HepG2 (cell line): ENCODE results near the gene BRAF. TPM values are rescaled to one million over a fixed set of nuclear protein-coding genes. Genes with fewer than 3 reads are reported as not detected.

Experiments
- ADNP ChIP-seq: sonication (generic); formaldehyde crosslinking; IDR thresholded peaks from 2 replicates; pipeline ENCODE4 v1.4.0; 2020; ENCODE audit warnings: missing genetic modification reagents
- ARNT2 ChIP-seq: sonication (generic); formaldehyde crosslinking; IDR thresholded peaks from 2 replicates; pipeline ENCODE4 v1.8.0; 2022; ENCODE audit warnings: mild to moderate bottlenecking, low read depth, missing genetic modification reagents, moderate library complexity
- BRD4 ChIP-seq: sonication (generic); formaldehyde crosslinking; IDR thresholded peaks from 2 replicates; pipeline ENCODE4 v1.4.0; 2020; ENCODE audit warnings: missing genetic modification reagents
- ETV5 ChIP-seq: IDR thresholded peaks from 2 replicates; pipeline ENCODE4 v1.6.1; 2018; ENCODE audit warnings: missing biosample characterization, missing genetic modification reagents, inconsistent platforms, borderline replicate concordance
- FIP1L1 ChIP-seq: fragments of 200-400 bp; formaldehyde crosslinking; IDR thresholded peaks from 2 replicates; pipeline ENCODE4 v1.6.1; 2018; ENCODE audit warnings: low read depth, mild to moderate bottlenecking, low read length, moderate library complexity, borderline replicate concordance; ENCODE audit not compliant: insufficient read depth
- FOXM1 ChIP-seq: sonication (generic); formaldehyde crosslinking; IDR thresholded peaks from 2 replicates; pipeline ENCODE4 v1.5.0; 2020; ENCODE audit warnings: missing genetic modification reagents
- IKZF5 ChIP-seq: IDR thresholded peaks from 2 replicates; pipeline ENCODE4 v1.6.1; 2018; ENCODE audit warnings: missing genetic modification reagents, mild to moderate bottlenecking, missing compliant biosample characterization
- MYC ChIP-seq: sonication (generic); formaldehyde crosslinking; IDR thresholded peaks from 2 replicates; pipeline ENCODE4 v1.9.0; 2021; ENCODE audit warnings: missing genetic modification reagents, borderline replicate concordance
- NKX3-1 ChIP-seq: sonication (generic); formaldehyde crosslinking; IDR thresholded peaks from 2 replicates; pipeline ENCODE4 v1.5.0; 2020; ENCODE audit warnings: missing genetic modification reagents
- PATZ1 ChIP-seq: sonication (generic); formaldehyde crosslinking; IDR thresholded peaks from 2 replicates; pipeline ENCODE4 v1.4.0; 2020; ENCODE audit warnings: missing genetic modification reagents
- RELA ChIP-seq: sonication (generic); formaldehyde crosslinking; IDR thresholded peaks from 2 replicates; pipeline ENCODE4 v1.4.0; 2020; ENCODE audit warnings: missing genetic modification reagents
- SP1 ChIP-seq, 2 experiments: fragments of 450-650 bp in 1 of 2; sonication (generic) in 1 of 2; formaldehyde crosslinking in 1 of 2; IDR thresholded peaks; 2 replicates each; pipeline versions ENCODE4 v1.4.0 to v1.6.1; 2016 to 2020; ENCODE audit warnings: missing genetic modification reagents in 1 of 2
- ZBTB8A ChIP-seq: sonication (generic); formaldehyde crosslinking; IDR thresholded peaks from 2 replicates; pipeline ENCODE4 v1.4.0; 2020; ENCODE audit warnings: mild to moderate bottlenecking, low read depth, missing genetic modification reagents, borderline replicate concordance
- ZEB1 ChIP-seq: IDR thresholded peaks from 2 replicates; pipeline ENCODE4 v1.6.1; 2012; ENCODE audit warnings: mild to moderate bottlenecking, low read depth, inconsistent platforms; ENCODE audit not compliant: insufficient replicate concordance
- ZFY ChIP-seq: sonication (generic); formaldehyde crosslinking; IDR thresholded peaks from 2 replicates; pipeline ENCODE4 v1.4.0; 2020; ENCODE audit warnings: missing genetic modification reagents
- ZNF143 ChIP-seq: sonication (generic); formaldehyde crosslinking; IDR thresholded peaks from 2 replicates; pipeline ENCODE4 v1.4.0; 2020; ENCODE audit warnings: missing genetic modification reagents
- ZNF235 ChIP-seq: sonication (generic); formaldehyde crosslinking; IDR thresholded peaks from 2 replicates; pipeline ENCODE4 v1.8.1; 2023; ENCODE audit warnings: mild to moderate bottlenecking, missing genetic modification reagents, borderline replicate concordance
- ZNF292 ChIP-seq: sonication (generic); formaldehyde crosslinking; IDR thresholded peaks from 2 replicates; pipeline ENCODE4 v1.8.1; 2022; ENCODE audit warnings: mild to moderate bottlenecking, low read depth, missing genetic modification reagents, borderline replicate concordance
- ZNF335 ChIP-seq: sonication (generic); formaldehyde crosslinking; IDR thresholded peaks from 2 replicates; pipeline ENCODE4 v1.4.0; 2020; ENCODE audit warnings: missing genetic modification reagents
- ZNF569 ChIP-seq: sonication (generic); formaldehyde crosslinking; IDR thresholded peaks from 2 replicates; pipeline ENCODE4 v1.5.0; 2020; ENCODE audit warnings: mild to moderate bottlenecking, missing genetic modification reagents, moderate library complexity, borderline replicate concordance
- ZNF616 ChIP-seq: sonication (generic); formaldehyde crosslinking; IDR thresholded peaks from 2 replicates; pipeline ENCODE4 v1.5.0; 2020; ENCODE audit warnings: low read depth, mild to moderate bottlenecking, missing genetic modification reagents
- polyA plus RNA-seq, 8 experiments: library from polyadenylated mRNA; depleted of rRNA in 3 of 8; stranded (reverse) in 7 of 8; unstranded in 1 of 8; fragments of >200 nt; fragmentation: Illumina TruSeq in 4 of 8; extraction: Trizol in 4 of 8; gene quantifications; 2 replicates each; pipeline versions ENCODE4 v1.2.1 to v1.2.3, GENCODE V29; 2011 to 2016; ENCODE audit warnings: low read depth in 4 of 8, missing spikeins in 1 of 8, mixed read lengths in 1 of 8; ENCODE audit not compliant: insufficient read depth in 1 of 8
- total RNA-seq, 5 experiments: library from RNA; depleted of rRNA; stranded (reverse); fragments of >200 nt; fragmentation: Illumina TruSeq; extraction: Trizol; gene quantifications; 2 replicates each; pipeline ENCODE4 v1.2.3, GENCODE V29; 2016; ENCODE audit warnings: low read depth in 1 of 5
- TF ChIP-seq, protein P1 (sequence below): sonication (generic); formaldehyde crosslinking; IDR thresholded peaks from 2 replicates; pipeline ENCODE4 v1.5.0; 2020; ENCODE audit warnings: mild to moderate bottlenecking, missing genetic modification reagents, moderate library complexity
- TF ChIP-seq, protein P2 (sequence below): sonication (generic); formaldehyde crosslinking; IDR thresholded peaks from 2 replicates; pipeline ENCODE4 v1.5.1; 2020; ENCODE audit warnings: missing genetic modification reagents, mild to moderate bottlenecking, borderline replicate concordance

Gene BRAF
- total and polyA plus RNA-seq, 2 of the 13 experiments (the other 11 are each of a cell fraction or from before 2014, with no cell fraction given): 12.5 to 13.4 TPM

DNA sequence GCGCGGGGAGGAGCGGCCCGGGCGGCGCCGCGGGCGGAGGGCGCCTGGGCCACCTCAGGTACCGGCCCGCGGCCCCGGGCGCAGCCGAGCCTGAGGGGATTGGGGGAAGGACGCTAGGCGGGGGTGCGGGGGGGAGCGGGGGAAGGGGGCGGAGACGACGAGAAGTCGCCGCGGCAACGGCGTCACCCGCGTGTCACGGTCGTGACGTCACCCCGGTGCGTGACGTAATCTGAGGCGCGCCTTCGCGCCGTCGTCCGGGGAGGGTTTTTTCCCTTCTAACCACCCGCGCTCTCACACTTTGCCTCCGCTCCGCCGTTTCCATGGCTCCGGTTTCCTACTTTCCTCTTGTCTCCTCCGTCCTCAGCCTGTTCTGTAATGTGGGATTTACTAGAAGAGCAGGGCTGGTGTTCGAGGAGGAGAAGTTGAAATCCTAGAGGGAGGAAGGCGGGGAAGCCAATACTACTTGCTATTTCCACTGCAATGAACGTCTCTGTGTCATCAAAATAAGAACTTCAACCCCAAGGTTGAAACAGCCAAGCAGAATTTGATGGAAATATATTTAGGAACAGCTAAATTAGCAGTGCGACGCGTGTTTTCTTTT is at the start of gene BRAF (continued):
- TF ChIP-seq, protein P1, sequence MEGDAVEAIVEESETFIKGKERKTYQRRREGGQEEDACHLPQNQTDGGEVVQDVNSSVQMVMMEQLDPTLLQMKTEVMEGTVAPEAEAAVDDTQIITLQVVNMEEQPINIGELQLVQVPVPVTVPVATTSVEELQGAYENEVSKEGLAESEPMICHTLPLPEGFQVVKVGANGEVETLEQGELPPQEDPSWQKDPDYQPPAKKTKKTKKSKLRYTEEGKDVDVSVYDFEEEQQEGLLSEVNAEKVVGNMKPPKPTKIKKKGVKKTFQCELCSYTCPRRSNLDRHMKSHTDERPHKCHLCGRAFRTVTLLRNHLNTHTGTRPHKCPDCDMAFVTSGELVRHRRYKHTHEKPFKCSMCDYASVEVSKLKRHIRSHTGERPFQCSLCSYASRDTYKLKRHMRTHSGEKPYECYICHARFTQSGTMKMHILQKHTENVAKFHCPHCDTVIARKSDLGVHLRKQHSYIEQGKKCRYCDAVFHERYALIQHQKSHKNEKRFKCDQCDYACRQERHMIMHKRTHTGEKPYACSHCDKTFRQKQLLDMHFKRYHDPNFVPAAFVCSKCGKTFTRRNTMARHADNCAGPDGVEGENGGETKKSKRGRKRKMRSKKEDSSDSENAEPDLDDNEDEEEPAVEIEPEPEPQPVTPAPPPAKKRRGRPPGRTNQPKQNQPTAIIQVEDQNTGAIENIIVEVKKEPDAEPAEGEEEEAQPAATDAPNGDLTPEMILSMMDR: no peak
- no peak for TF ChIP-seq NKX3-1 (CRISPR knock-in tag)
- TF ChIP-seq BRD4 (CRISPR knock-in tag): no peak
- no peak for TF ChIP-seq ZNF569 (CRISPR knock-in tag)
- TF ChIP-seq ZFY: no peak
- no peak; the same call in 1 of the 2 replicates for TF ChIP-seq IKZF5 (CRISPR knock-in tag)
- TF ChIP-seq PATZ1: peak; percentile 75
- no peak for TF ChIP-seq FIP1L1
- no peak for TF ChIP-seq ZNF235
- TF ChIP-seq ZNF616 (CRISPR knock-in tag): no peak
- TF ChIP-seq FOXM1 (CRISPR knock-in tag): no peak
- no peak for TF ChIP-seq ZNF335 (CRISPR knock-in tag)
- no peak for TF ChIP-seq ZNF143 (CRISPR knock-in tag)
- TF ChIP-seq SP1 (IDR thresholded peaks at IDR 0.05): no peak
- peak; percentile 66; the same call in 1 of the 2 replicates for TF ChIP-seq SP1 (CRISPR knock-in tag; IDR thresholded peaks at IDR 0.05)
- TF ChIP-seq, protein P2, sequence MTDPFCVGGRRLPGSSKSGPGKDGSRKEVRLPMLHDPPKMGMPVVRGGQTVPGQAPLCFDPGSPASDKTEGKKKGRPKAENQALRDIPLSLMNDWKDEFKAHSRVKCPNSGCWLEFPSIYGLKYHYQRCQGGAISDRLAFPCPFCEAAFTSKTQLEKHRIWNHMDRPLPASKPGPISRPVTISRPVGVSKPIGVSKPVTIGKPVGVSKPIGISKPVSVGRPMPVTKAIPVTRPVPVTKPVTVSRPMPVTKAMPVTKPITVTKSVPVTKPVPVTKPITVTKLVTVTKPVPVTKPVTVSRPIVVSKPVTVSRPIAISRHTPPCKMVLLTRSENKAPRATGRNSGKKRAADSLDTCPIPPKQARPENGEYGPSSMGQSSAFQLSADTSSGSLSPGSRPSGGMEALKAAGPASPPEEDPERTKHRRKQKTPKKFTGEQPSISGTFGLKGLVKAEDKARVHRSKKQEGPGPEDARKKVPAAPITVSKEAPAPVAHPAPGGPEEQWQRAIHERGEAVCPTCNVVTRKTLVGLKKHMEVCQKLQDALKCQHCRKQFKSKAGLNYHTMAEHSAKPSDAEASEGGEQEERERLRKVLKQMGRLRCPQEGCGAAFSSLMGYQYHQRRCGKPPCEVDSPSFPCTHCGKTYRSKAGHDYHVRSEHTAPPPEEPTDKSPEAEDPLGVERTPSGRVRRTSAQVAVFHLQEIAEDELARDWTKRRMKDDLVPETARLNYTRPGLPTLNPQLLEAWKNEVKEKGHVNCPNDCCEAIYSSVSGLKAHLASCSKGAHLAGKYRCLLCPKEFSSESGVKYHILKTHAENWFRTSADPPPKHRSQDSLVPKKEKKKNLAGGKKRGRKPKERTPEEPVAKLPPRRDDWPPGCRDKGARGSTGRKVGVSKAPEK (CRISPR knock-in tag): 0 out of 2 replicates have a peak, but pooled peaks have one; percentile 48
- TF ChIP-seq ZNF292: no peak
- TF ChIP-seq RELA (CRISPR knock-in tag): no peak
- no peak for TF ChIP-seq ETV5 (CRISPR knock-in tag)
- TF ChIP-seq ADNP: no peak
- no peak; the same call in 1 of the 2 replicates for TF ChIP-seq MYC (CRISPR knock-in tag)
- no peak for TF ChIP-seq ARNT2
- no peak for TF ChIP-seq ZEB1
- TF ChIP-seq ZBTB8A (CRISPR knock-in tag): no peak
